ENCODE measurements around the gene ABHD16A. TPM values are rescaled to one million over a fixed set of nuclear protein-coding genes. Genes with fewer than 3 reads are reported as not detected.

The ABHD16A gene
- total RNA-seq, 4 donors from 2014 or later: 44.1 to 92.6 (median 63.1) TPM

DNA sequence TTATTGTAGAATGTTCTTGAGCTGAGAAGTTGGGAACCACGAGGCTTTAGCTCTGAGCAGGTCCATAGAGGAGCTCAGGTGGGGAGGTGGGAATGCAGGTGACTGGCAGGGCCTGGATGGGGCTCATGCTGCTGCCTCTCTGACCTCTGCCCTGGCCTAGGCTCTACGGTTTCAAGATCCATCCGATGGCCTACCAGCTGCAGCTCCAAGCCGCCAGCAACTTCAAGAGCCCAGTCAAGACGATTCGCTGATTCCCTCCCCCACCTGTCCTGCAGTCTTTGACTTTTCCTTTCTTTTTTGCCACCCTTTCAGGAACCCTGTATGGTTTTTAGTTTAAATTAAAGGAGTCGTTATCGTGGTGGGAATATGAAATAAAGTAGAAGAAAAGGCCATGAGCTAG is 33.4 kb downstream of the ABHD16A start, which contains the start of gene LY6G5B:
LY6G5B (plus strand) TSS at position 301 of the 400 bp plus-strand sequence. CDS start 975 bp downstream, outside the sequence.
- Histone ChIP-seq H3K36me3 (peaks cover 0 to 66% (median 0%) of the 10 kb centered on the region in 3 donors), H3K9me3 (no peaks in the 10 kb centered on the region), H3K4me1 (peaks cover 0 to 12% (median 0%) of the 10 kb centered on the region in 4 donors), H3K4me3 (no peak within 1 kb of the TSS), H3K27me3 (no peaks in the 10 kb centered on the region), H3K27ac (no peak within 1 kb of the TSS)
- DNase-seq: no peak
- TF ChIP-seq, protein P1, sequence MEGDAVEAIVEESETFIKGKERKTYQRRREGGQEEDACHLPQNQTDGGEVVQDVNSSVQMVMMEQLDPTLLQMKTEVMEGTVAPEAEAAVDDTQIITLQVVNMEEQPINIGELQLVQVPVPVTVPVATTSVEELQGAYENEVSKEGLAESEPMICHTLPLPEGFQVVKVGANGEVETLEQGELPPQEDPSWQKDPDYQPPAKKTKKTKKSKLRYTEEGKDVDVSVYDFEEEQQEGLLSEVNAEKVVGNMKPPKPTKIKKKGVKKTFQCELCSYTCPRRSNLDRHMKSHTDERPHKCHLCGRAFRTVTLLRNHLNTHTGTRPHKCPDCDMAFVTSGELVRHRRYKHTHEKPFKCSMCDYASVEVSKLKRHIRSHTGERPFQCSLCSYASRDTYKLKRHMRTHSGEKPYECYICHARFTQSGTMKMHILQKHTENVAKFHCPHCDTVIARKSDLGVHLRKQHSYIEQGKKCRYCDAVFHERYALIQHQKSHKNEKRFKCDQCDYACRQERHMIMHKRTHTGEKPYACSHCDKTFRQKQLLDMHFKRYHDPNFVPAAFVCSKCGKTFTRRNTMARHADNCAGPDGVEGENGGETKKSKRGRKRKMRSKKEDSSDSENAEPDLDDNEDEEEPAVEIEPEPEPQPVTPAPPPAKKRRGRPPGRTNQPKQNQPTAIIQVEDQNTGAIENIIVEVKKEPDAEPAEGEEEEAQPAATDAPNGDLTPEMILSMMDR (IDR thresholded peaks at IDR 0.05): no peak
- TF ChIP-seq POLR2A (IDR thresholded peaks at IDR 0.05): no peak

DNA sequence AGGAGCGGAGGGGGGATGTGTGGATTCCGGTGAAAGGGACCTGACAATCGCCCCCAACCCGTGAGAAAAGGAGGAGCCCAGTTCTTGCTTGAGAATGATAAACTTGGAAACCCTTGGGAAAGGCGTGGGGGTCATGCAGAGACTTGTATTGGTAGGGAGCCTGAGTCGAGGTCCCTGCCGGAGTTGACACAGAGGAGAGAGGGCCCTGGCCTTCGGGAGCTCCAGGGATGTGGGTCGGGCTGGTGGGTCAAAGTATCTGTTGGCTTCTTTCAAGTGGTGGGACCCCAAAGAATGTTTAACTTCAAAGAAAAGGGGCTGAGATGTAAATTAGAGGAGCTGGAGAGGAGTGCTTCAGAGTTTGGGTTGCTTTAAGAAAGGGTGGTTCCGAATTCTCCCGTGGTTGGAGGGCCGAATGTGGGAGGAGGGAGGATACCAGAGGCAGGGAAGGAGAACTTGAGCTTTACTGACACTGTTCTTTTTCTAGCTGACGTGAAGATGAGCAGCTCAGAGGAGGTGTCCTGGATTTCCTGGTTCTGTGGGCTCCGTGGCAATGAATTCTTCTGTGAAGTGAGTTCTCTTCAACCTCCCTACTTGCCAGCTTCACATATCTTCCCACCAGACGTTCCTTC is 36.7 kb downstream of the ABHD16A start:
- no peaks in the 10 kb centered on the region for H3K27me3 ChIP-seq
- H3K27ac ChIP-seq: peak overlapping the region; percentile 92 to 99 (median 95)
- H3K36me3 ChIP-seq: peaks cover 0 to 53% (median 0%) of the 10 kb centered on the region in 3 donors
- DNase-seq: no peak
- peaks cover 2 to 39% (median 5%) of the 10 kb centered on the region in 4 donors for H3K4me1 ChIP-seq
- H3K9me3 ChIP-seq: no peaks in the 10 kb centered on the region
- TF ChIP-seq POLR2A (IDR thresholded peaks at IDR 0.05): no peak
- TF ChIP-seq, protein P1 (IDR thresholded peaks at IDR 0.05): no peak
- H3K4me3 ChIP-seq: peak overlapping the region; percentile 68 to 95 (median 79)

DNA sequence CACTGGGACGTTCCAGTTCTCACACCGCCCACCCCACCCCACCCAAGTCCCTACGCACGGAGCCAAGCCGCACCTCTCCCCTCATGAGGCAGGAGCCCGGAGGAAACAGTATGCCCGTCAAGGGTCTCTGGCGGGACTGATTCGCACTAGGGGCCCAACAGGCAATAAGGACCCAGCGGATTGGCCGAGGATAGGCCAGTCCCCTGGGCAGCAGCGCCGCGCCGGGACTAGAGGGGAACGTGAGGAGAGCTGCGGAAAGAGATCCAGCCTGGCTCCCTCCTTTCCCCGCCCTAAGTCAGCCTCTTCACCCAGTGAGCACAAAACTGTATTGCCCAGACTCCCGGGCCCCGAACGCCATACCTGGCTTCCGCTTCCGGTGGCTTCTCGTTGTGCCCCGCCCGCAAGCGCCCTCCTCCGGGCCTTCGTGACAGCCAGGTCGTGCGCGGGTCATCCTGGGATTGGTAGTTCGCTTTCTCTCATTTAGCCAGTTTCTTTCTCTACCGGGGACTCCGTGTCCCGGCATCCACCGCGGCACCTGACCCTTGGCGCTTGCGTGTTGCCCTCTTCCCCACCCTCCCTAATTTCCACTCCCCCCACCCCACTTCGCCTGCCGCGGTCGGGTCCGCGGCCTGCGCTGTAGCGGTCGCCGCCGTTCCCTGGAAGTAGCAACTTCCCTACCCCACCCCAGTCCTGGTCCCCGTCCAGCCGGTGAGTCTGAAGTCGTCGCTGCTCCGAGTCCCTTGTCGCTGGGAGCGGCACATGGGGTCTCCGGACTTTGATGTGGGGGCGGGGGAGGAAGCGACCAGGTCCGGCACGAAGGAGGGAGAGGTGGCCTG is 37.4 kb downstream of the ABHD16A start, which contains the start of gene CSNK2B:
CSNK2B (plus strand) TSS at position 580 of the 836 bp plus-strand sequence. CDS start 752 bp downstream, outside the sequence.
- DNase-seq: peak; percentile 99 to 100 (median 99)
- peak within 1 kb of the TSS; percentile 92 to 99 (median 95) for H3K27ac ChIP-seq
- H3K27me3 ChIP-seq: no peaks in the 10 kb centered on the region
- peak within 1 kb of the TSS; percentile 68 to 95 (median 79) for H3K4me3 ChIP-seq
- peaks cover 2 to 46% (median 5%) of the 10 kb centered on the region in 4 donors for H3K4me1 ChIP-seq
- peaks cover 0 to 46% (median 0%) of the 10 kb centered on the region in 3 donors for H3K36me3 ChIP-seq
- TF ChIP-seq, protein P1 (IDR thresholded peaks at IDR 0.05): peak in 2 of 6 experiments; percentile 12 to 18
- TF ChIP-seq POLR2A (IDR thresholded peaks at IDR 0.05): peak; percentile 80 to 85
- H3K9me3 ChIP-seq: no peaks in the 10 kb centered on the region

DNA sequence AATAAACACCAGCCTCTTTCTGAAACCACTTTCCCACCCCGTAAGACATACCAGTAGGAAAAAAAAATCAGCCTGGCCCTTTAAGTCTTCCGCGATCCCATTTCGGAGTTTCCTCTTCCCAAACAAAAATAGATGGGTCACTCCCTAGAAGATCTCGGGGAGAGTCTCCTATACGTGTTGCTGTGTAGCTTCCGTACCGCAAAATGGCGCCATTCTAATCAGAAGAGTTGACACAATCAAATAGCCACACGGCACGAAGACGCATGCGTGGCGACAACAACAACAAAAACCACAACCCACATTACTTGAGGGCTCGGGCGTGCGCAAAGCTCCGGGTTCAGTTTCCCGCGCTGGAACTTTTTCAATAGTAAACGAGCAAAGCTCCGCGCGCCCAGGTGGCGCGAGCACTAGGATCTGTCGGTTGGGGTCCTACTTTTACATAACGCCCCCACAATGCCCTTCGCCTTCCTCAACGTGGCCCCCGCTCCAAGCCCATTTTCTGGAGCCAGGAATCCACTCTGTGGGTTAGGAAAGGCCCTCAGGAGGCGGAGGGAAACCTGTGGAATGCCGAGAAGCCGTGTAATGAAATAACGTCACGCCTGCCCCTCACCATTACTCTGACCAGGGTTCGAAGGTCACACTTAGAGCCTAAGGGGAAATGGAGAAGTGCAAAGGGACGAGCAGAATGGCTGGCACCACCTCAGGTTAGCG is 38.2 kb downstream of the ABHD16A start, which contains the start of gene GPANK1:
GPANK1 (minus strand) TSS at position 208 of the 711 bp plus-strand sequence. CDS start 519 bp downstream, outside the sequence.
- H3K9me3 ChIP-seq: no peaks in the 10 kb centered on the region
- no peaks in the 10 kb centered on the region for H3K27me3 ChIP-seq
- TF ChIP-seq, protein P1 (IDR thresholded peaks at IDR 0.05): no peak
- TF ChIP-seq POLR2A (IDR thresholded peaks at IDR 0.05): peak; percentile 62 to 81
- H3K27ac ChIP-seq: peak within 1 kb of the TSS; percentile 92 to 99 (median 95)
- H3K36me3 ChIP-seq: peaks cover 0 to 38% (median 0%) of the 10 kb centered on the region in 3 donors
- H3K4me3 ChIP-seq: peak within 1 kb of the TSS; percentile 68 to 95 (median 79)
- DNase-seq: peak; percentile 89 to 97 (median 94)
- H3K4me1 ChIP-seq: peaks cover 2 to 46% (median 5%) of the 10 kb centered on the region in 4 donors

Data from Peyer's patch (tissue), 4 donors.